A549 (cell line): ENCODE results near the gene C5. TPM values are rescaled to one million over a fixed set of nuclear protein-coding genes. Genes with fewer than 3 reads are reported as not detected.

Source experiments
- ATAC-seq, 2 experiments: fragments of 200-7000 bp in 1 of 2; fragments of >200 bp in 1 of 2; cut with Nextera tagmentation in 1 of 2; cut with Tn5 transposase in 1 of 2; 3 replicates each; pipeline versions ENCODE4 v1.8.0 to v1.9.1; 2018 to 2020; ENCODE audit warnings: mild to moderate bottlenecking in 1 of 2, moderate library complexity in 1 of 2
- CTCF ChIA-PET: fragments of 300-600 bp; sonication (Branson Sonifier 250); formaldehyde crosslinking; extraction: SDS; loops from one replicate; lab custom pipeline; 2021; ENCODE audit warnings: antibody characterized with exemption, inconsistent platforms; lab: Yijun Ruan, JAX
- POLR2A ChIA-PET: fragments of 350-600 bp; formaldehyde crosslinking; extraction: SDS; loops from one replicate; lab custom pipeline; 2021; ENCODE audit warnings: antibody characterized with exemption, inconsistent platforms; lab: Yijun Ruan, JAX
- DNase-seq, 2 experiments: peaks; one replicate each; pipeline versions ENCODE4 v3.0.0 to v3.0.0-alpha.2; 2011 to 2016; ENCODE audit warnings: low read depth in 1 of 2, low spot score in 1 of 2
- FAIRE-seq: peaks from 2 replicates; lab custom pipeline; 2011; peaks lifted over from hg19 to GRCh38; lab: Jason Lieb, UNC
- H3K27ac ChIP-seq, 2 experiments: fragments of >200 bp; sonication (Bioruptor Twin); formaldehyde crosslinking; 3 replicates each; pipeline ENCODE4 v1.5.1; 2016 to 2017
- H3K4me1 ChIP-seq: fragments of >200 bp; sonication (Bioruptor Twin); formaldehyde crosslinking; 3 replicates; pipeline ENCODE4 v1.6.1; 2016
- H3K4me2 ChIP-seq: fragments of >200 bp; sonication (Bioruptor Twin); formaldehyde crosslinking; 3 replicates; pipeline ENCODE4 v1.6.1; 2016
- H3K4me3 ChIP-seq: fragments of >200 bp; sonication (Bioruptor Twin); formaldehyde crosslinking; 3 replicates; pipeline ENCODE4 v1.5.1; 2016
- H3K9me3 ChIP-seq: fragments of >200 bp; sonication (Bioruptor Twin); formaldehyde crosslinking; 3 replicates; pipeline ENCODE4 v1.6.1; 2016
- ATOH8 ChIP-seq: fragments of 250-450 bp; sonication (Bioruptor Pico); IDR thresholded peaks from 2 replicates; pipeline ENCODE4 v1.5.0; 2020; ENCODE audit warnings: low read depth, mild to moderate bottlenecking, moderate library complexity
- CBX2 ChIP-seq: fragments of 200-600 bp; sonication (generic); IDR thresholded peaks from 2 replicates; pipeline ENCODE4 v1.6.1; 2016; ENCODE audit warnings: low read depth, mild to moderate bottlenecking, borderline replicate concordance
- CBX8 ChIP-seq: fragments of 200-600 bp; sonication (generic); IDR thresholded peaks from 2 replicates; pipeline ENCODE4 v1.6.1; 2016
- CEBPB ChIP-seq, 2 experiments: fragments of >200 bp in 1 of 2; sonication (Bioruptor Twin) in 1 of 2; formaldehyde crosslinking in 1 of 2; IDR thresholded peaks; 2 replicates each; pipeline ENCODE4 v1.6.1; 2012 to 2016
- CHD2 ChIP-seq: fragments of 150-350 bp; IDR thresholded peaks from 2 replicates; pipeline ENCODE4 v1.6.1; 2014; ENCODE audit warnings: low read length; ENCODE audit not compliant: partially characterized antibody
- CTCF ChIP-seq: fragments of >200 bp; sonication (Bioruptor Twin); formaldehyde crosslinking; IDR thresholded peaks from 3 replicates; pipeline ENCODE4 v1.5.1; 2016
- EHMT2 ChIP-seq: fragments of 200-600 bp; sonication (generic); IDR thresholded peaks from 2 replicates; pipeline ENCODE4 v1.6.1; 2016; ENCODE audit warnings: antibody characterized with exemption, low read depth, mild to moderate bottlenecking, moderate library complexity
- EP300 ChIP-seq, 2 experiments: fragments of >200 bp; sonication (Bioruptor Twin); formaldehyde crosslinking; IDR thresholded peaks; 2 replicates in 1 of 2; 3 replicates in 1 of 2; pipeline ENCODE4 v1.6.1; 2016 to 2017
- FOSL2 ChIP-seq, 2 experiments: fragments of 450-650 bp in 1 of 2; fragments of >200 bp in 1 of 2; sonication (Bioruptor Twin) in 1 of 2; formaldehyde crosslinking; IDR thresholded peaks; 2 replicates each; pipeline versions ENCODE4 v1.5.0 to v1.6.1; 2016 to 2020; ENCODE audit warnings: mild to moderate bottlenecking in 1 of 2, moderate library complexity in 1 of 2
- FOXS1 ChIP-seq: fragments of 250-450 bp; sonication (Bioruptor Pico); IDR thresholded peaks from 2 replicates; pipeline ENCODE4 v1.5.0; 2020; ENCODE audit warnings: mild to moderate bottlenecking, moderate library complexity
- HDAC2 ChIP-seq: fragments of 200-600 bp; sonication (generic); IDR thresholded peaks from 2 replicates; pipeline ENCODE4 v1.6.1; 2016
- HMGXB4 ChIP-seq: fragments of 250-450 bp; sonication (Bioruptor Pico); IDR thresholded peaks from 2 replicates; pipeline ENCODE4 v1.5.0; 2021; ENCODE audit warnings: mild to moderate bottlenecking, moderate library complexity, borderline replicate concordance
- HOXB5 ChIP-seq: fragments of 250-450 bp; sonication (Bioruptor Pico); IDR thresholded peaks from 2 replicates; pipeline ENCODE4 v1.5.0; 2020; ENCODE audit warnings: mild to moderate bottlenecking, moderate library complexity
- JUN ChIP-seq, 2 experiments: fragments of >200 bp; sonication (Bioruptor Twin); formaldehyde crosslinking; IDR thresholded peaks; 2 replicates in 1 of 2; 3 replicates in 1 of 2; pipeline ENCODE4 v1.6.1; 2016 to 2017
- JUNB ChIP-seq: fragments of >200 bp; sonication (Bioruptor Twin); formaldehyde crosslinking; IDR thresholded peaks from 2 replicates; pipeline ENCODE4 v1.6.1; 2016
- KDM5A ChIP-seq: fragments of 200-600 bp; sonication (generic); IDR thresholded peaks from 2 replicates; pipeline ENCODE4 v1.6.1; 2016; ENCODE audit warnings: antibody characterized with exemption, mild to moderate bottlenecking
- MAFK ChIP-seq: fragments of 450-650 bp; IDR thresholded peaks from 2 replicates; pipeline ENCODE4 v1.6.1; 2014; ENCODE audit not compliant: partially characterized antibody
- MAZ ChIP-seq: fragments of 150-350 bp; IDR thresholded peaks from 2 replicates; pipeline ENCODE4 v1.6.1; 2014; ENCODE audit warnings: antibody characterized with exemption, low read depth, low read length, borderline replicate concordance
- MYC ChIP-seq: IDR thresholded peaks from 2 replicates; pipeline ENCODE4 v1.6.1; 2012; ENCODE audit warnings: mild to moderate bottlenecking, inconsistent platforms, low read length, improper control_type of control experiment, borderline replicate concordance
- RAD21 ChIP-seq, 2 experiments: fragments of >200 bp in 1 of 2; sonication (Bioruptor Twin) in 1 of 2; formaldehyde crosslinking in 1 of 2; IDR thresholded peaks in 1 of 2; conservative IDR thresholded peaks in 1 of 2; 2 replicates in 1 of 2; 3 replicates in 1 of 2; pipeline ENCODE4 v1.6.1; 2012 to 2018; ENCODE audit warnings: inconsistent platforms in 1 of 2
- RCOR1 ChIP-seq: fragments of 150-350 bp; IDR thresholded peaks from 2 replicates; pipeline ENCODE4 v1.6.1; 2014; ENCODE audit warnings: antibody characterized with exemption, low read length, low read depth
- RNF2 ChIP-seq: fragments of 200-600 bp; sonication (generic); IDR thresholded peaks from 2 replicates; pipeline ENCODE4 v1.6.1; 2016; ENCODE audit warnings: low read depth, mild to moderate bottlenecking, antibody characterized with exemption, moderate library complexity, borderline replicate concordance
- SMC3 ChIP-seq: fragments of >200 bp; sonication (Bioruptor Twin); formaldehyde crosslinking; IDR thresholded peaks from 3 replicates; pipeline ENCODE4 v1.6.1; 2018; ENCODE audit warnings: inconsistent platforms
- TP53 ChIP-seq: fragments of 250-450 bp; sonication (Bioruptor Pico); IDR thresholded peaks from 2 replicates; pipeline ENCODE4 v1.5.0; 2021; ENCODE audit warnings: mild to moderate bottlenecking, moderate library complexity
- ZC3H11A ChIP-seq: fragments of 450-650 bp; IDR thresholded peaks from 2 replicates; pipeline ENCODE4 v1.6.1; 2014; ENCODE audit warnings: antibody characterized with exemption, mild to moderate bottlenecking
- ZSCAN20 ChIP-seq: fragments of 250-450 bp; sonication (Bioruptor Pico); IDR thresholded peaks from 2 replicates; pipeline ENCODE4 v1.8.0; 2022; ENCODE audit warnings: mild to moderate bottlenecking, moderate library complexity
- WGBS: methylation state at CpG from one replicate; pipeline ENCODE4 v1.1.6; 2017; ENCODE audit errors: missing lambda C conversion rate; 5-methylcytosine and 5-hydroxymethylcytosine counted together
- polyA plus RNA-seq, 4 experiments: library from polyadenylated mRNA; depleted of rRNA in 3 of 4; stranded (reverse); fragments of >200 nt; fragmentation: RNase III in 1 of 4; extraction: RNeasy Plus Mini Kit Qiagen cat#74134 plus additional on column Dnase treatment in 1 of 4; gene quantifications; 2 replicates in 3 of 4; 3 replicates in 1 of 4; pipeline ENCODE4 v1.2.3, GENCODE V29; 2011 to 2017
- TF ChIP-seq, protein P1 (sequence below): IDR thresholded peaks from 2 replicates; pipeline ENCODE4 v1.6.1; 2012
- TF ChIP-seq, protein P2 (sequence below): IDR thresholded peaks from 2 replicates; pipeline ENCODE4 v1.6.1; 2012; ENCODE audit warnings: low read depth, borderline replicate concordance

The C5 gene
- polyA plus RNA-seq, 2 of the 4 experiments (the other 2 are of a cell fraction) = 17.1 to 115 TPM

GRCh38 chr9:121059998-121060636, 10.0 kb upstream of the C5 start:
- 19% methylated on average over 6 of the region's 6 CpGs for WGBS
- TF ChIP-seq MYC = no peak
- no peak for TF ChIP-seq CHD2
- no peak for TF ChIP-seq HDAC2
- no peak for TF ChIP-seq HOXB5
- TF ChIP-seq RNF2 = no peak
- peak; percentile 90 for TF ChIP-seq CTCF
- peak; percentile 90 for TF ChIP-seq SMC3
- TF ChIP-seq RCOR1 = no peak
- TF ChIP-seq EP300 (IDR thresholded peaks at IDR 0.05) = no peak
- peak; percentile 72 to 74 for TF ChIP-seq RAD21 (conservative IDR thresholded peaks at IDR 0.05 in 1 of 2, IDR thresholded peaks at IDR 0.05 in 1 of 2)
- no peak for TF ChIP-seq FOXS1
- TF ChIP-seq CEBPB (IDR thresholded peaks at IDR 0.05) = no peak
- no peak for TF ChIP-seq TP53
- TF ChIP-seq ATOH8 (CRISPR knock-in tag) = no peak
- TF ChIP-seq FOSL2 (IDR thresholded peaks at IDR 0.05) = no peak
- no peak for TF ChIP-seq FOSL2 (CRISPR knock-in tag; IDR thresholded peaks at IDR 0.05)
- TF ChIP-seq JUNB = no peak
- ATAC-seq = peak; percentile 74 to 75; a peak in 3 of 6 replicates
- Histone ChIP-seq H3K4me1 (peaks cover 33% of the 10 kb centered on the region), H3K27ac (peak overlapping the region; percentile 40 to 57; a peak in 5 of 6 replicates), H3K4me3 (no peak overlapping the region), H3K4me2 (peak overlapping the region; percentile 69), H3K9me3 (no peaks in the 10 kb centered on the region; the same call in 2 of the 3 replicates)
- FAIRE-seq = no peak
- ChIA-PET POLR2A (interaction anchor here (0.7 kb wide), 1 partner anchor 304 kb away, joined by 3 read pairs; no protein-coding TSS in a partner anchor), CTCF (interaction anchor here (0.6 to 5.7 kb wide), 33 partner anchors 10 to 380 kb away, joined by 3 to 105 read pairs (median 5); partner anchors contain the start of gene C5)
- peak; percentile 71 to 81 for DNase-seq

- ATAC-seq (no peak), FAIRE-seq (no peak), DNase-seq (no peak)
- no peak overlapping the region for H3K27ac ChIP-seq
- ChIA-PET CTCF (interaction anchor here (0.9 to 5.7 kb wide), 31 partner anchors 11 to 380 kb away, joined by 3 to 105 read pairs (median 5); partner anchors contain the start of gene C5), POLR2A (no interaction called here)
- 81% methylated on average over 6 of the region's 6 CpGs for WGBS
- no peak overlapping the region; the same call in 2 of the 3 replicates for H3K4me2 ChIP-seq
- TF ChIP-seq CEBPB (IDR thresholded peaks at IDR 0.05) (no peak), MAZ (no peak), EHMT2 (no peak), CBX2 (no peak), MAFK (no peak), CBX8 (no peak), HMGXB4 (CRISPR knock-in tag) (no peak), JUN (IDR thresholded peaks at IDR 0.05) (no peak), ZC3H11A (no peak), KDM5A (no peak), SMC3 (no peak), RCOR1 (no peak), ZSCAN20 (CRISPR knock-in tag) (no peak)
- TF ChIP-seq, protein P1, sequence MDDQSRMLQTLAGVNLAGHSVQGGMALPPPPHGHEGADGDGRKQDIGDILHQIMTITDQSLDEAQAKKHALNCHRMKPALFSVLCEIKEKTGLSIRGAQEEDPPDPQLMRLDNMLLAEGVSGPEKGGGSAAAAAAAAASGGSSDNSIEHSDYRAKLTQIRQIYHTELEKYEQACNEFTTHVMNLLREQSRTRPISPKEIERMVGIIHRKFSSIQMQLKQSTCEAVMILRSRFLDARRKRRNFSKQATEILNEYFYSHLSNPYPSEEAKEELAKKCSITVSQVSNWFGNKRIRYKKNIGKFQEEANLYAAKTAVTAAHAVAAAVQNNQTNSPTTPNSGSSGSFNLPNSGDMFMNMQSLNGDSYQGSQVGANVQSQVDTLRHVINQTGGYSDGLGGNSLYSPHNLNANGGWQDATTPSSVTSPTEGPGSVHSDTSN = no peak
- TF ChIP-seq, protein P2, sequence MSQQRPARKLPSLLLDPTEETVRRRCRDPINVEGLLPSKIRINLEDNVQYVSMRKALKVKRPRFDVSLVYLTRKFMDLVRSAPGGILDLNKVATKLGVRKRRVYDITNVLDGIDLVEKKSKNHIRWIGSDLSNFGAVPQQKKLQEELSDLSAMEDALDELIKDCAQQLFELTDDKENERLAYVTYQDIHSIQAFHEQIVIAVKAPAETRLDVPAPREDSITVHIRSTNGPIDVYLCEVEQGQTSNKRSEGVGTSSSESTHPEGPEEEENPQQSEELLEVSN = no peak
- peaks cover 33% of the 10 kb centered on the region for H3K4me1 ChIP-seq
- H3K9me3 ChIP-seq = no peaks in the 10 kb centered on the region; the same call in 2 of the 3 replicates
- no peak overlapping the region for H3K4me3 ChIP-seq
These were observed 9.4 kb upstream of the C5 start for GRCh38 chr9:121059513-121059912.
